GM18951 (cell line): ENCODE measurements around the gene TRIM60.
"Not testable (repeated sequence)": the region's sequence is repeated elsewhere in the genome, so short reads cannot be mapped to it uniquely, and the experiment has no call there.

Source experiments
- POLR2A ChIP-seq: IDR thresholded peaks from 4 replicates; pipeline ENCODE4 v1.6.1; 2011; ENCODE audit warnings: mild to moderate bottlenecking; ENCODE audit not compliant: insufficient read length, insufficient read depth; ENCODE audit errors: extremely low read depth
- in situ Hi-C: fragments of 300-500 bp; cut with MboI; formaldehyde crosslinking; loops from one replicate; pipeline ENCODE4 v1.12.0; 2022; ENCODE audit warnings: low sequenced_read_pairs, mixed read lengths, inconsistent platforms; ENCODE audit not compliant: unreplicated experiment

Gene TRIM60

DNA sequence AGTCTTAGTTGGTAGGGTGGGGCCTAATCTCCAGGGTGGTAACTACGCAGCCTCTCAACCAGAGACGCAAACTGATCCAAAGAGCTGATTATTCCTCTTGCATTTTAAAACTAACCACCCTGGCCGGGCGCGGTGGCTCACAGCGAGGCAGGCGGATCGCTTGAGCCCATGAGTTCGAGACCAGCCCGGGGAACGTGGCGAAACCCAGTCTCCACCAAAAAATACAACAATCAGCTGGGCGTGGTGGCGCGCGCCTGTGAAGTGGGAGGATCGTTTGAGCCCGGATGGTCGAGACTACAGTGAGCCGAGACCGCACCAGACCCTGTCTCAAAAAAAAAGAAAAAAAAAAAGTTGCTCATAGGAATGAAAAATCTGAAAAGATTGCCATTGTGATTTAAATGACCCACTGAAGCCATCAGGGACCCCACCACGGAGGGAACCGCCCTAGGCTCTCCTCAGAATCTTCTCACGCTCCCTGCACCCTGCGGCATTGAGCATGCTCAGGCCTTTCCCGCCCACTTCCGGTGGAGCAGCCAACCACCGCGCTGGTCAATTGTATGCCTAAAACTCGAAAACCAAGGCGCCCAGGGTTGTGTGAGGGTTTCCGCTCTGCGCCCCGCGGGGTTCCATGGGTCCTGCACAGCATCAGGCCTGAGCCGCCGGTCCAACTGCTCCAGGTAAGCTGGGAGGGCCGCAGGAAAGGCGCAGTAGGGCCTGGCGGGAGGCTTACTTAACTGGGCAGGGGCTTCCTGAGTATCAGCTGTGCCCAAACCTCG lies at the start of gene TRIM60:
TRIM60 (plus strand) TSS at position 564 of the 776 bp plus-strand sequence. CDS start 8,074 bp downstream, outside the sequence.
- TF ChIP-seq POLR2A = no peak
- in situ Hi-C loops = no loop called here

DNA sequence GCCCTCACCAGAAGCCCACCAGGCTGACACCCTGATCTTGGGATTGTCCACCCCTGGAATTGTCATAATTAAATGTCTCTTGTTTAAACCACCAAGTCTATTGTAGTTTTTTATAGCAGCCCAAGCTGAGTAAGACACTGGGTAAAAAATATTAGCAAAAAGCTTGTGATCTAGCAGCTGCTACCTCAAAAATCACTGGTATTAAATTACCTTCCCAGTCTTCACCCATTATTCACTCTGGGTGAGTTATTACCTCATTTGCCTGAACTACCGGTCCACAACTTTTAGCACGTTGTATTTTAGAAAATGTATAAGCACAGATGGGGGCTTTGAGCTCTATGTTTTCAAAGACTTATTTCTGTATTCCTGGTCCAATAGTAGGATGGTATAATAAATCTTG lies 42.3 kb upstream of the TRIM60 start:
- in situ Hi-C loops = no loop called here
- no peak for TF ChIP-seq POLR2A

DNA sequence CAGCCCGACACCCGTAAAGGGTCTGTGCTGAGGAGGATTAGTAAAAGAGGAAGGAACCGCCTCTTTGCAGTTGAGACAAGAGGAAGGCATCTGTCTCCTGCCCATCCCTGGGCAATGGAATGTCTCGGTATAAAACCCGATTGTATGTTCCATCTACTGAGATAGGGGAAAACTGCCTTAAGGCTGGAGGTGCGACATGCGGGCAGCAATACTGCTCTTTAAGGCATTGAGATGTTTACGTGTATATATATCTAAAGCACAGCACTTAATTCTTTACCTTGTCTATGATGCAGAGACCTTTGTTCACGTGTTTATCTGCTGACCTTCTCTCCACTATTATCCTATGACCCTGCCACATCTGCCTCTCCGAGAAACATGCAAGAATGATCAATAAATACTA lies 41.0 kb upstream of the TRIM60 start:
- in situ Hi-C loops = not testable (repeated sequence)

DNA sequence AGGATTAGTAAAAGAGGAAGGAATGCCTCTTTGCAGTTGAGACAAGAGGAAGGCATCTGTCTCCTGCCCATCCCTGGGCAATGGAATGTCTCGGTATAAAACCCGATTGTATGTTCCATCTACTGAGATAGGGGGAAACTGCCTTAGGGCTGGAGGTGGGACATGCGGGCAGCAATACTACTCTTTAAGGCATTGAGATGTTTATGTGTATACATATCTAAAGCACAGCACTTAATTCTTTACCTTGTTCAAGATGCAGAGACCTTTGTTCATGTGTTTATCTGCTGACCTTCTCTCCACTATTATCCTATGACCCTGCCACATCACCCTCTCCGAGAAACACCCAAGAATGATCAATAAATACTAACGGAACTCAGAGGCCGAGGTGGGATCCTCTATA lies 35.7 kb upstream of the TRIM60 start:
- in situ Hi-C loops = not testable (repeated sequence)

DNA sequence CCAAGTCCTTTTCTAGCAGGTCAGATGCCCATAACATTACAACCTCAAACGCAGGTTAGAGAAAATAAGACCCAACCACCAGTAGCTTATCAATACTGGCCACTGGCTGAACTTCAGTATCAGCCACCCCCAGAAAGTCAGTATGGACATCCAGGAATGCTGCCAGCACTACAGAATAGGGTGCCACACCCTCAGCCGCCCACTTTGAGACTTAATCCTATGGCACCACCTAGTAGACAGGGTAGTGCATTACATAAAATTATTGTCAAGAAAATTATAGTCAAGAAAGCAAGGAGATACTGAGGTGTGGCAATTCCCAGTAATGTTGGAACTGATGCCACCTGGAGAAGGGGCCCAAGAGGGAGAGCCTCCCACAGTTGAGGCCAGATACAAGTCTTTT lies 34.5 kb upstream of the TRIM60 start:
- no peak for TF ChIP-seq POLR2A
- in situ Hi-C loops = no loop called here

DNA sequence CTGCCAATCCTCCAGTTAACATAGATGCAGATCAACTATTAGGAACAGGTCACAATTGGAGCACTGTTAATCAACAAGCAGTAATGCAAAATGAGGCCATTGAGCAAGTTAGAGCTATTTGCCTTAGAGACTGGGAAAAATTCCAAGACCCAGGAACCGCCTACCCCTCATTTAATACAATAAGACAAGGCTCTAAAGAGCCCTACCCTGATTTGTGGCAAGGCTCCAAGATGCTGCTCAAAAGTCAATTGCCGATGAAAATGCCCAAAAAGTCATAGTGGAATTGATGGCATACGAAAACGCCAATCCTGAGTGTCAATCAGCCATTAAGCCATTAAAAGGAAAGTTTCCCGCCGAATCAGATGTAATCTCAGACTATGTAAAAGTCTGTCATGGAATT lies 33.9 kb upstream of the TRIM60 start:
- in situ Hi-C loops = no loop called here
- no peak for TF ChIP-seq POLR2A

DNA sequence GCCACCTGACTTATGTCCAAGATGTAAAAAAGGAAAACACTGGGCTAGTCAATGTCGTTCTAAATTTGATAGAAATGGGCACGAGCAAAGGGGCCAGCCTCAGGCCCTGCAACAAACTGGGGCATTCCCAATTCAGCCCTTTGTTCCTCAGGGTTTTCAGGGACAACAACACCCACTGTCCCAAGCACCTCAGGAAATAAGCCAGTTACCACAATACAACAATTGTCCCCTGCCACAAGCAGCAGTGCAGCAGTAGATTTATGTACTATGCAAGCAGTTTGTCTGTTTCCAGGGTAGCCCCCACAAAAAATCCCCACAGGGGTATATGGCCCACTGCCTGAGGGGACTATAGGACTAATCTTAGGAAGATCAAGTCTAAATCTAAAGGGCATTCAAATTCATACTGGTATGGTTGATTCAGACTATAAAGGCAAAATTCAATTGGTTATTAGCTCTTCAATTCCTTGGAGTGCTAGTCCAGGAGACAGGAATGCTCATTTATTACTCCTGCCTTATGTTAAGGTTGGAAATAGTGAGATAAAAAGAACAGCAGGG lies 33.2 kb upstream of the TRIM60 start:
- in situ Hi-C loops = not testable (repeated sequence)

DNA sequence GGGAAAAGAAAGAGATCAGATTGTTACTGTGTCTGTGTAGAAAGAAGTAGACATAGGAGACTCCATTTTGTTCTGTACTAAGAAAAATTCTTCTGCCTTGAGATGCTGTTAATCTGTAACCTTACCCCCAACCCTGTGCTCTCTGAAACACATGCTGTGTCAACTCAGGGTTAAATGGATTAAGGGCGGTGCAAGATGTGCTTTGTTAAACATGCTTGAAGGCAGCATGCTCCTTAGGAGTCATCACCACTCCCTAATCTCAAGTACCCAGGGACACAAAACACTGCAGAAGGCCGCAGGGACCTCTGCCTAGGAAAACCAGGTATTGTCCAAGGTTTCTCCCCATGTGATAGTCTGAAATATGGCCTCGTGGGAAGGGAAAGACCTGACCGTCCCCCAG lies 29.8 kb upstream of the TRIM60 start:
- in situ Hi-C loops = not testable (repeated sequence)

DNA sequence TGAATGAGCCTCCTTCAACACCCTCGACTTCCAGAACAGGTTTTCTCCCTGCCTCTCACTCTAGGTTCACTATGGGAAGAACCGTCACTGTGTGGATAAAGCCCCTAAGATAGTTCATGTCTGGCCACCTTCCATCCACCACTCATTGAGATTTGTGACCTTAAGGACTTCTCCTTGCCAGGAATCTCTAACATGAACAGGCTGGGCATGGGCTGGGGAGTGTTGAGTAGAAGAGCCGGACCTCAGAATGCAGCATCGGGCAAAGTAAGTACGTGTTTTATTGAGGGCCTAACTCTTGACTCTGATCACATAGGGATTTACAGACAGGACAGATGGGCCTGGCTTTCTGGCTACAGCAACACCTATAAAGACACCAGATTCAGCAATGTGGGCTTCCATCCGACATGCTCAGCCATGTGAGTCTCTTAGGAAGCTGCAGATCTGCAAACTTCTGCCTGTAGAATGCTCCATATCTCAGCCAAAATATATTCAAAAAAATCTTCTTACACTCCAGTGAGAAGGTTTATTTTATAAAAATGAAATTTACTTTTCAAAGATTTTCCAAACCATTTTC lies 26.4 kb upstream of the TRIM60 start:
- in situ Hi-C loops = no loop called here
- TF ChIP-seq POLR2A = no peak

DNA sequence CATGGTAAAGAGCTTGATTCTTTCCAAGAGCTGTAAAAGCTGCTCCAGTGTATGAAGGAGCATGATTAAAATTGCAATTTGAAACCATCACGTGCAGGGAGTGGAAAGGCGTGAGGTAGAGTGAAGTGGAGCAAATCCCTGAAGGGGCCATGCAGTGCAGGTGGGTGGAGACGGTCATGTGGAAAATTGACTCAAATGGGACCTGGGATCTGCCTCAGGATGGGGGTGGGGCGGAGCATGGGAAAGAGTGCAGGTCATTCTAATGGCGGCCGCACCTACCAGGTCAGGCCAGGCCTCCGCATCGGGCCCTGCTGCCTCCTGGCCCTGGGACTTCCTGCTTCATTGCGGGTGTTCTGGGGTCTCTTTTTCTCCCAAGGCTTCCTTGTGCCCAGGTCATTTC lies 25.3 kb upstream of the TRIM60 start:
- no peak for TF ChIP-seq POLR2A
- in situ Hi-C loops = no loop called here

DNA sequence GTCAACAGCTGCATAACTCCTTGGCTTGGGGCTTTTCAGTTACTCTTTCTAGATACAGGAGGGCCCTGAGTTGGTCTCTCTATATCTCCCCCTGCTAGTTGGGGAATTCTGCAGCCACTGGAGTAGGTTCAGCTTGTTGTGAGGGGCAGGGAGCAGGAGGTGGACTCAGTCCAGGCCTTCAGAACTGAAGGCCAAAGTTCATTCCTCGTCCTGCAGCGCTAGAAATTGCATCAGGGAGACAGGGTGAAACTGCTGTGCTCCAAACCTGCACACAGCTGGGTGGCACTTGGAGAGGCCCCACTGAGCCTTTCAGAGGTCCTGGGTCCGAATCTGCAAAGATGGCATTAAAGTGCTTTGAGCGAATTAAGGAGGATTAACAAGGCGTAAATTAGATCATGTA lies 24.9 kb upstream of the TRIM60 start:
- in situ Hi-C loops = no loop called here
- no peak for TF ChIP-seq POLR2A

DNA sequence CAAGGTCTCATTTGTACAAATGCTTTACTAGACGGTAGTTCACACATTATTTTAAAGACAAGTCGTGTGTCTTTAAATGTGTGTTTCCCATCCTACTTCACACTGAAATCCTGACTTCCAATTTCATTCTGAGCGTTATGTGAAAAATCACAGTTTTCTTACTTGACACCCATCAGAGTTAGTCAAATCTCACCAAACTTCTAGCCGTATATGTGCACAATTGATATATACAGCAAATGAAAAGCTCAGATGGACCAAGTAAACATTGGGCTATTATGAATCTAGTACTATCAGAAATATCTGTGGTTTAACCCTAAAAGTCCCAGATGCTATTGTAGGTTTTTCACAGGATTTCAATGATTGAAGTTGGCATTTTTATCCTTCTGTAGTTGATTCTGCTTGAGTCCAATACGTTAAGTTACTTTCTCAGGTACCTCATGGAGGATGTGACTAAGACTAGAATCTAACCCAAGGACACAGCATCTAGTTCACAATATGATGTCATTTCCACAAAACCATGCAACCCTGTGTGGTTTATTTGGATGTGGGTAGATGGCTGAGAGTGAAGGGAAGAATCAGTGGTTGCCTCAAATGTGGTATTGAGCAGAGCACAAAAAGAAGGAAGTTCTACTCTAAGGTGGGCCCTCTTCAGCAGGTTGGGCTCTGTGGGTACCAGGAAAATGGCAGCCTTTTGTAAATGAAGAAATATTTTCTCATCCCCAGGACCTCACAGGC lies 22.1 kb upstream of the TRIM60 start:
- TF ChIP-seq POLR2A = no peak
- in situ Hi-C loops = no loop called here

DNA sequence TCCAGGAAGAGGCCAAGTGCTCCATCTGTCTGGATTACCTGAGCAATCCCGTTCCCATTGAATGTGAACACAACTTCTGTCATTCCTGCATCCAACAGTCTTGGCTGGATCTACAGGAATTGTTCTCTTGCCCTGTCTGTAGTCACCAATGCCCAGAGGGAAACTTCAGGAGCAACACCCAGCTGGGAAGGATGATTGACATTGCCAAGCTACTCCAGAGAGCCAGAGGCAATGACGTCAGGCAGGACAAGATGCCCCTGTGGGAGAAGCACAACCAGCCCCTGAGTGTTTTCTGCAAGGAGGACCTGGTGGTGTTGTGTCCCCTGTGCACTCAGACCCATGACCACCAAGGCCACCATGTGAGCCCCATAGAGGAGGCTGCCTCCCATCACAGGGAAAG lies 21.3 kb upstream of the TRIM60 start:
- in situ Hi-C loops = no loop called here
- no peak for TF ChIP-seq POLR2A

DNA sequence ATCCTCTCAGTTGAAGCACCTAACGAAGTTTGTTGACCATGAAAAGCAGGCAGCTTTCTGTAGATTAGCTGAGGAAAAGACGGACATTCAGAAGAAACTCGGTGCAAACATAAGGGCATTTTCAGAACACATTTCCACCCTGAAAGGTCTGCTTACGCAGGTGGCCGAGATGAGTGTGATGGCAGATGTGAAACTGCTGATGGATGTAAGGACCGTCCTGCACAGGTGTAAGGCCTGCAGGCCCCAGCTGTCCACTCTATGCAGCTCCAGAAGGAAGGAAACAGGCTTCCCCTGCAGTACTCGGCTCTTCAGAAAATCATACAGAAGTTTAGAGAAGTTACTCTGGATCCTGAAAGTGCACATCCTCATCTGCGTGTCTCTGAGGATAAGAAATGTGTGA lies 20.8 kb upstream of the TRIM60 start:
- TF ChIP-seq POLR2A = no peak
- in situ Hi-C loops = no loop called here

DNA sequence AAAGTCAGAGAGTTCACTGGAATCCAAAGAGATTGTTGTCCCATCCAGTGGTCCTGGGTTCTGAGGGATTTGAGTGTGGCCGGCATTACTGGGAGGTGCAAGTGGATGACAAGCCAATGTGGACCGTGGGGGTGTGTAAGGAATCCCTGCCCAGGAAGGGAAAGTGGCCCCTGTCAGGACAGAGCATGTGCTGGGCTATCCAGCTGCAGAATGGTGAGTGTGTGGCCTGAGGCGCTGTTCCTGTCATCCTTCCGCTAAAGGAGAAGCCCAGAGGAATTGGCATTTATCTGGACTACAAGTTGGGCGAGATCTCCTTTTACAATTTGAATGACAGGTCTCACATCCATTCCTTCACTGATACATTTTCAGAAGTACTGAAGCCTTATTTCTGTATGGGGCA lies 20.4 kb upstream of the TRIM60 start:
- TF ChIP-seq POLR2A = no peak
- in situ Hi-C loops = no loop called here
